HepG2 (cell line): Measurements from ENCODE around the gene MRPL50. TPM values are rescaled to one million over a fixed set of nuclear protein-coding genes. Genes with fewer than 3 reads are reported as not detected.
A peak's percentile ranks its signal among the peaks of the same experiment; 100 is the strongest.

Experiments used
- GFI1 ChIP-seq: sonication (generic); formaldehyde crosslinking; IDR thresholded peaks from 2 replicates; pipeline ENCODE4 v1.5.0; 2020; ENCODE audit warnings: missing genetic modification reagents, mild to moderate bottlenecking, borderline replicate concordance
- GRHL1 ChIP-seq: sonication (generic); formaldehyde crosslinking; conservative IDR thresholded peaks from 2 replicates; pipeline ENCODE4 v1.8.0; 2022; ENCODE audit warnings: missing genetic modification reagents
- HOXA9 ChIP-seq: sonication (generic); formaldehyde crosslinking; IDR thresholded peaks from 2 replicates; pipeline ENCODE4 v1.8.1; 2022; ENCODE audit warnings: missing genetic modification reagents, mild to moderate bottlenecking, moderate library complexity, borderline replicate concordance
- KLF9 ChIP-seq: IDR thresholded peaks from 2 replicates; pipeline ENCODE4 v1.6.1; 2016; ENCODE audit warnings: low read depth
- NAIF1 ChIP-seq: sonication (generic); formaldehyde crosslinking; IDR thresholded peaks from 2 replicates; pipeline ENCODE4 v1.5.0; 2020; ENCODE audit warnings: mild to moderate bottlenecking, missing genetic modification reagents, borderline replicate concordance
- TEF ChIP-seq: sonication (generic); formaldehyde crosslinking; IDR thresholded peaks from 2 replicates; pipeline ENCODE4 v1.5.0; 2020; ENCODE audit warnings: missing genetic modification reagents
- U2AF1 ChIP-seq: fragments of 200-400 bp; formaldehyde crosslinking; optimal IDR thresholded peaks from 2 replicates; pipeline ENCODE3; 2017; ENCODE audit warnings: mild to moderate bottlenecking, low read depth, low read length
- XRCC5 ChIP-seq: fragments of 200-400 bp; formaldehyde crosslinking; optimal IDR thresholded peaks from 2 replicates; pipeline ENCODE3; 2017; ENCODE audit warnings: mild to moderate bottlenecking, low read length
- ZBTB33 ChIP-seq: sonication (generic); formaldehyde crosslinking; IDR thresholded peaks from 2 replicates; pipeline ENCODE4 v1.4.0; 2020; ENCODE audit warnings: missing genetic modification reagents
- ZBTB7B ChIP-seq: sonication (generic); formaldehyde crosslinking; IDR thresholded peaks from 2 replicates; pipeline ENCODE4 v1.4.0; 2020; ENCODE audit warnings: missing genetic modification reagents
- ZNF142 ChIP-seq: sonication (generic); formaldehyde crosslinking; IDR thresholded peaks from 2 replicates; pipeline ENCODE4 v1.4.0; 2020; ENCODE audit warnings: missing genetic modification reagents
- ZNF292 ChIP-seq: sonication (generic); formaldehyde crosslinking; IDR thresholded peaks from 2 replicates; pipeline ENCODE4 v1.8.1; 2022; ENCODE audit warnings: mild to moderate bottlenecking, low read depth, missing genetic modification reagents, borderline replicate concordance
- ZNF597 ChIP-seq: sonication (generic); formaldehyde crosslinking; IDR thresholded peaks from 2 replicates; pipeline ENCODE4 v1.5.0; 2020; ENCODE audit warnings: missing genetic modification reagents
- ZNF614 ChIP-seq: IDR thresholded peaks from 2 replicates; pipeline ENCODE4 v1.6.1; 2018; ENCODE audit warnings: missing biosample characterization, missing genetic modification reagents, inconsistent platforms, borderline replicate concordance
- ZNF678 ChIP-seq: sonication (generic); formaldehyde crosslinking; IDR thresholded peaks from 2 replicates; pipeline ENCODE4 v1.4.0; 2020; ENCODE audit warnings: mild to moderate bottlenecking, missing genetic modification reagents
- polyA plus RNA-seq, 8 experiments: library from polyadenylated mRNA; depleted of rRNA in 3 of 8; stranded (reverse) in 7 of 8; unstranded in 1 of 8; fragments of >200 nt; fragmentation: Illumina TruSeq in 4 of 8; extraction: Trizol in 4 of 8; gene quantifications; 2 replicates each; pipeline versions ENCODE4 v1.2.1 to v1.2.3, GENCODE V29; 2011 to 2016; ENCODE audit warnings: low read depth in 4 of 8, missing spikeins in 1 of 8, mixed read lengths in 1 of 8; ENCODE audit not compliant: insufficient read depth in 1 of 8
- total RNA-seq, 5 experiments: library from RNA; depleted of rRNA; stranded (reverse); fragments of >200 nt; fragmentation: Illumina TruSeq; extraction: Trizol; gene quantifications; 2 replicates each; pipeline ENCODE4 v1.2.3, GENCODE V29; 2016; ENCODE audit warnings: low read depth in 1 of 5

The MRPL50 gene
- total and polyA plus RNA-seq, 2 of the 13 experiments (the other 11 are each of a cell fraction or from before 2014, with no cell fraction given) = 37.1 to 70.0 TPM

- TF ChIP-seq TEF (no peak), KLF9 (peak; percentile 42; the same call in 1 of the 2 replicates), GFI1 (peak; percentile 30; the same call in 1 of the 2 replicates), NAIF1 (CRISPR knock-in tag) (no peak), XRCC5 (no peak), GRHL1 (CRISPR knock-in tag) (no peak), U2AF1 (no peak), ZNF142 (no peak), ZBTB33 (CRISPR knock-in tag) (no peak), ZNF678 (CRISPR knock-in tag) (no peak), ZNF597 (CRISPR knock-in tag) (no peak), HOXA9 (CRISPR knock-in tag) (no peak), ZNF292 (peak; percentile 69; the same call in 1 of the 2 replicates), ZNF614 (CRISPR knock-in tag) (peak; percentile 71), ZBTB7B (no peak)
Observed at GRCh38 chr9:101445353-101446029, 47.1 kb upstream of the MRPL50 start (continued).
